GM15510 (cell line): ENCODE data around the gene COLQ.

Source experiments
- POLR2A ChIP-seq: IDR thresholded peaks from 3 replicates; pipeline ENCODE4 v1.6.1; 2011; ENCODE audit warnings: borderline replicate concordance; ENCODE audit not compliant: insufficient read length; ENCODE audit errors: extremely low read depth

The COLQ gene

DNA sequence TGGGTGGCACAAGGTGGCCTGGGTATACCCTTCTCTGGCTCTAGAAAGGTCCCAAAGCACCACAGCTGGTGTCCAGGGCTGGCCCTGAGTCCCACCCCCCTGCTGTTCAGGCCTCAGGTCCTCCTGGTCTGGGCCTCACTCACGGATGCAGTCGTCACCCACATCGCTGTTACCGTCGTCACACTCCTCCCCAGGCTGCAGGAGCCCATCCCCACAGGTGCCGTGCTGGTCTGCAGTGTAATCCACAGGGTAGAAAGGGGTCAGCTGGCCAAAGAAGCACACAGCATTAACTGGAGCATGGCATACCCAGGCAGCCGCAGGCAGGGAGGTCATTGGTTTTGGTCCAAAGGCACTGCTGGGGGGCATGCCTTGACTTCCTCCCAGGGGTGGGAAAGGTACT, 65.8 kb downstream of the COLQ start:
- no peak for TF ChIP-seq POLR2A

GRCh38 chr3:15454965-15455364, 66.5 kb downstream of the COLQ start:
- TF ChIP-seq POLR2A, result no peak

GRCh38 chr3:15453991-15454625, 67.4 kb downstream of the COLQ start:
- no peak for TF ChIP-seq POLR2A

- no peak for TF ChIP-seq POLR2A
These were observed 68.0 kb downstream of the COLQ start for GRCh38 chr3:15453501-15453900.

DNA sequence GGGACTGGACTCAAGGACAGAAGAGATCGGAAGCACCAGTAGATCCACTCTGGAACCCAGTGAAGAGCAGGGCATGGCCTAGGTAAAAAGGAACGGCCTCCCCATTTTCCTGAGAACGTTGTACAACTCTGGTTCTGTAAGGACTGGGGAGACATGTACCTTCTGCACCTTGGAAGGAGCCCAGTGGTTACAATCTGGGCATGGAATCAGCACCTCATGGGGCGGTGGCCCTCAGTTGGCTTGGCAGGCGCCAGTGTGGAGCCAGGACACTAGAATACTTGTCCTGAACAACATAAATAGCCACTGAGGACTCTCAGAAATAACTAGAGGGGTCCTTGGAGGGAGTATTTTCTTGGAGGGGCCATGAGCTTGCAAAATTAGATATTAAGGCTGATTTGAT, 68.5 kb downstream of the COLQ start:
- TF ChIP-seq POLR2A, result no peak

DNA sequence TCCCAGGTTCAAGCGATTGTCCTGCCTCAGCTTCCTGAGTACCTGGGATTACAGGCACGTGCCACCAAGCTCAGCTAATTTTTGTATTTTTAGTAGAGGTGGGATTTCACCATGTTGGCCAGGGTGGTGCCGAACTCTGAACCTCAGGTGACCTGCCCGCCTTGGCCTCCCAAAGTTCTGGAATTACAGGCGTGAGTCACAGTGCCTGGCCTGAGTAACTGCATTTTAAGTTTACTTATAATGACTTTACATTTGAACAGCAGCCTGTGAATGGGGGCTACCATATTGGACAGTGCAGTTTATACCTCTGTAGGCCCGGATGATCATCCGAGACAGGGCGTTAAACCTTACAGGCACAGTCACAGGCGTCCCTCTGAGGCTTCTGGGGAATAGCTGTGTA, 69.3 kb downstream of the COLQ start:
- TF ChIP-seq POLR2A, result no peak

- TF ChIP-seq POLR2A, result no peak
These were observed 70.0 kb downstream of the COLQ start for GRCh38 chr3:15451216-15452113.

DNA sequence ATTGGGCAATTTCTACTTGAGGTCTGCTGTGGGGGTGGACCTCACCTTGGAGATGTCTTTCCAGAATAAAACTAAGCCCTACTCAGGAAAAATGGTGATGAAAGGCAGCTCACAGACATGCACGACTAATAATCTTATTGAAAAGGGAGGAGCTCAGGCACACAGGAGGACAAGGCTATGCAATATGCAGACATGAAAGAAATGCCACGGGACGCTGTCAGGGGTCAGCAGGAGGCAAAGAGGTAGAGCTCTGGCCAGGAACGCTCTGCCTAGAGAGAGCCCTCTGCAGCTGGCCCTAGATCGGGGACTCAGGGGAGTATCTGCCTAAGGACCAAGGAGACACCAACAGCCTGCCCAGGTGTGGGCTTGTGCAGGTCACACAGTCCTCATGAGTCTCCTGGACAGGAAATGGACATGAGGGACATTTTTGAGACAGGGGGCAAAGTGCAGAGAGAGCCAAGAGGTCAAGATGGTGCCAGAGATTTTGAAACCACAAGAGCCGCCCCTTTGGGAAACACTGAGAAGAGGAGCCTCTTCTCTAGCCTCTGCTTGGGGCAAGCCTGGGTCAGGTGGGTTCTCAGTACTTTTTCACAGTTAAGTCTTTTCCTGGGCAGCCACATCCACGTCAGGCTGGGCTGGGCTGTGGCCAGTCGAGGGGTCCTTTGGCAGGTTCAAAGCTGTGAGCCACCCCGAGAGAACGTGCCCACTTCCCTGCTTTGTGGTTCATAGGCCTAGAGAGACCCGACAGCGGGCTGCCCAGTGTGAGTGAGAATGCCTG, 70.9 kb downstream of the COLQ start:
- TF ChIP-seq POLR2A, result no peak

- TF ChIP-seq POLR2A, result no peak
These were observed 71.8 kb downstream of the COLQ start for GRCh38 chr3:15449489-15450224.

- TF ChIP-seq POLR2A, result no peak
These were observed 77.5 kb downstream of the COLQ start for GRCh38 chr3:15443826-15444524.

GRCh38 chr3:15440891-15441290, 80.6 kb downstream of the COLQ start:
- no peak for TF ChIP-seq POLR2A

DNA sequence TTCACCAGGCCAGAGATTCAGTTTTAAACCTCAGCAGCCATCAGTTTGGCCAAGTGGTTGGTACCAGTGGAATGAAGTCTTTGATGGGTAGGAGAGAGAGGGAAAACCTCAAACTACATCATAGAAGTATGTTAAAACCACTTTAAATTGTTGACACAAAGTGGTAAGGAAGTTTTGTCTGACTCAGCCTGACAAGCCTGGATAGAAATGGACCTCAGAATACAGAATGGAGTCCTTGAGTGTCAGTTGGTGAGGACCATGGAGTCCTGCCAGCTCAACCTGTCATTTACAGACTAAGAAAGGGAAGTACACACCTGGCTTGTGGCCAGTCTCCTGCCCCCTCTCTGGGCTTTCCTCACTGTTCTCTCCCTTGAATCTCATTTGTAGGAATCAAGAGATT, 82.0 kb downstream of the COLQ start:
- TF ChIP-seq POLR2A, result no peak

DNA sequence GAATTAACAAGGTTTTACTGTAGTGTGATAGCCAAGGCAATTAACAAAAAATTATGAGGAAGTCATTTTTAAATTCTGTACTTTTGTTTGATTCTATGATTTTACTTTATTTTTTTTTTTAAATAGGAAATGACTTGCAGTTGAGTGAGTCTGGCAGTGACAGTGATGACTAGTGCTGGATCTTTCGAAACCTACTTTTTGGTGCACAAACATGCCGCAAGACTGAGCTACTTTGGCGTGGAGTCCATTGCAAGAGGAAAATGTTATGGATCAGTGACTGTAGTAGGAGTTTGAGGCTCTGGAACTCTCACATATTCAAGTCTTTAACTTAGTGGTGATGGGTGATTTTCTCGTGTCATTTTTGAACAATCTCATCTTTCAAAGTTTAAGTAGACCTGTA, 82.5 kb downstream of the COLQ start:
- no peak for TF ChIP-seq POLR2A

DNA sequence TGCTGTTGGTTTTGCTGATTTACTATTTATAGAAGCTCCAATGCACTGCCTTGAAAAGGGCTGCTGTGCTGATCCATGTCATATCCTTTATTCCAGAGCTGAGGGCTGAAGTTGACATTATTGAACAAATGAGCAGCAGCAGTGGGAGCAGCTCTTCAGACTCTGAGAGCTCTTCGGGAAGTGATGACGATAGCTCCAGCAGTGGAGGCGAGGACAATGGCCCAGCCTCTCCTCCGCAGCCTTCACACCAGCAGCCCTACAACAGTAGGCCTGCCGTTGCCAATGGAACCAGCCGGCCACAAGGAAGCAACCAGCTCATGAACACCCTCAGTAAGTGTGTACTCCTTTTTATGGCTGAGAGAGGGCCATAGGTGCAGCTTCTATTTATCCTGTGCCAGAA, 85.3 kb downstream of the COLQ start:
- no peak for TF ChIP-seq POLR2A
